ENCODE data around the gene WFDC1.

Gene WFDC1

GRCh38 chr16:84351630-84352029, 57.0 kb downstream of the WFDC1 start:
- TF ChIP-seq, protein P1, sequence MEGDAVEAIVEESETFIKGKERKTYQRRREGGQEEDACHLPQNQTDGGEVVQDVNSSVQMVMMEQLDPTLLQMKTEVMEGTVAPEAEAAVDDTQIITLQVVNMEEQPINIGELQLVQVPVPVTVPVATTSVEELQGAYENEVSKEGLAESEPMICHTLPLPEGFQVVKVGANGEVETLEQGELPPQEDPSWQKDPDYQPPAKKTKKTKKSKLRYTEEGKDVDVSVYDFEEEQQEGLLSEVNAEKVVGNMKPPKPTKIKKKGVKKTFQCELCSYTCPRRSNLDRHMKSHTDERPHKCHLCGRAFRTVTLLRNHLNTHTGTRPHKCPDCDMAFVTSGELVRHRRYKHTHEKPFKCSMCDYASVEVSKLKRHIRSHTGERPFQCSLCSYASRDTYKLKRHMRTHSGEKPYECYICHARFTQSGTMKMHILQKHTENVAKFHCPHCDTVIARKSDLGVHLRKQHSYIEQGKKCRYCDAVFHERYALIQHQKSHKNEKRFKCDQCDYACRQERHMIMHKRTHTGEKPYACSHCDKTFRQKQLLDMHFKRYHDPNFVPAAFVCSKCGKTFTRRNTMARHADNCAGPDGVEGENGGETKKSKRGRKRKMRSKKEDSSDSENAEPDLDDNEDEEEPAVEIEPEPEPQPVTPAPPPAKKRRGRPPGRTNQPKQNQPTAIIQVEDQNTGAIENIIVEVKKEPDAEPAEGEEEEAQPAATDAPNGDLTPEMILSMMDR (IDR thresholded peaks at IDR 0.05; ENCODE audit: low read depth, low read length, missing control alignments) = no peak
- DNase-seq = no peak
- Histone ChIP-seq H3K27me3 (replicated peaks) (peaks cover 11% of the 10 kb centered on the region), H3K36me3 (replicated peaks) (no peaks in the 10 kb centered on the region), H3K4me3 (ENCODE audit: low read depth, low read length) (no peak overlapping the region), H3K27ac (no peak overlapping the region)
- in situ Hi-C loops (cut with HindIII; ENCODE audit: low pct_ligation_motif_present, low sequenced_read_pairs) = no loop called here

DNA sequence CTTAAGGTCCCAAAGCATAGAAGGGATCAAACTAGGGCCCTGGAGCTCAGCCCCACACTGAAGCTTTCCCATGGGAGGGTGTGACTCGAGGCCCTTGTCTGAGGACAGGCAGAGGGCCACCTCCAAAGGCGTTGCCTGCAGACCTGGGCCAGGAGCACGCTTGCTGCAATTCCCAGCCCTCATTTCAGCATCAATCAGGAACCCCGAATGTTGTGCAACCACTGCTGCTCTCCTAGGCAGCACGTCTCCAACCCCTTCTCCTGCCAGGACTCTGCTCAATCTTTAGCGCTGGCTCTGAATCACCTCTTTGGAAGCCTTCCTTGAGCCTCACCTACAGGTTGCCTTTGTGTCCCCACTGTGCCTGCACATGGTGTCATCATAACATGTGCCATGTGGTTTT, 59.6 kb downstream of the WFDC1 start:
- Histone ChIP-seq H3K27me3 (replicated peaks) (peaks cover 15% of the 10 kb centered on the region), H3K36me3 (replicated peaks) (no peaks in the 10 kb centered on the region), H3K4me3 (ENCODE audit: low read depth, low read length) (no peak overlapping the region), H3K27ac (no peak overlapping the region)
- TF ChIP-seq, protein P1 (IDR thresholded peaks at IDR 0.05; ENCODE audit: low read depth, low read length, missing control alignments) = no peak
- in situ Hi-C loops (cut with HindIII; ENCODE audit: low pct_ligation_motif_present, low sequenced_read_pairs) = no loop called here
- no peak for DNase-seq

GRCh38 chr16:84355149-84355548, 60.5 kb downstream of the WFDC1 start:
- no peak overlapping the region for H3K4me3 ChIP-seq (ENCODE audit: low read depth, low read length)
- TF ChIP-seq, protein P1 (IDR thresholded peaks at IDR 0.05; ENCODE audit: low read depth, low read length, missing control alignments) = no peak
- peaks cover 12% of the 10 kb centered on the region for H3K27me3 ChIP-seq (replicated peaks)
- H3K36me3 ChIP-seq (replicated peaks) = no peaks in the 10 kb centered on the region
- DNase-seq = no peak
- H3K27ac ChIP-seq = no peak overlapping the region
- in situ Hi-C loops (cut with HindIII; ENCODE audit: low pct_ligation_motif_present, low sequenced_read_pairs) = no loop called here

- H3K27me3 ChIP-seq (replicated peaks) = peaks cover 12% of the 10 kb centered on the region
- DNase-seq = no peak
- H3K27ac ChIP-seq = no peak overlapping the region
- no peak overlapping the region for H3K4me3 ChIP-seq (ENCODE audit: low read depth, low read length)
- no peaks in the 10 kb centered on the region for H3K36me3 ChIP-seq (replicated peaks)
- TF ChIP-seq, protein P1 (IDR thresholded peaks at IDR 0.05; ENCODE audit: low read depth, low read length, missing control alignments) = no peak
- in situ Hi-C loops (cut with HindIII; ENCODE audit: low pct_ligation_motif_present, low sequenced_read_pairs) = no loop called here
Observed at GRCh38 chr16:84356176-84356575, 61.5 kb downstream of the WFDC1 start.

GRCh38 chr16:84356591-84357116, 62.0 kb downstream of the WFDC1 start:
- H3K27me3 ChIP-seq (replicated peaks) = peaks cover 12% of the 10 kb centered on the region
- H3K27ac ChIP-seq = no peak overlapping the region
- TF ChIP-seq, protein P1 (IDR thresholded peaks at IDR 0.05; ENCODE audit: low read depth, low read length, missing control alignments) = no peak
- DNase-seq = no peak
- in situ Hi-C loops (cut with HindIII; ENCODE audit: low pct_ligation_motif_present, low sequenced_read_pairs) = no loop called here
- H3K36me3 ChIP-seq (replicated peaks) = no peaks in the 10 kb centered on the region
- no peak overlapping the region for H3K4me3 ChIP-seq (ENCODE audit: low read depth, low read length)

DNA sequence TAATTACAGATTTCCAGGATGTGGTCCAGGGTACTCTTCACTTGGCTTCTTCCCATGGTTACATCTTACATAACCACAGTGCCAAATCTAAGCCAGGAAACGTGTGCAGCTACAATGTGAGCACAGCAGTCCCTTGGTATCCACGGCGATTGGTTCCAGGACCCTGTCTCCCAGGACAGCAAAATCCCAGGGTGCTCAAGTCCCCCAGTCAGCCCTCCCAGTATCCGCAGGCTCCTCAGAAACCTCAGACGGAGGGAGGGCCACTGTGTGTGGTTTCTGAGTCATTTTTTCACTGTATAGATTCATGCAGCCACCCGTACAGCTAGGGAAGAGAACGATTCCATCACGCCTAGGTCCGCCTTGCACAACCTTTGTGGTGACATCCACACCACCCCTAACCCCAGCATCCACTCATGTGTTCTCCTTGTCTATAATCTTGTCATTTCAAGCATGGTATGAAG, 62.5 kb downstream of the WFDC1 start:
- peak; percentile 56 for DNase-seq
- Histone ChIP-seq H3K36me3 (replicated peaks) (no peaks in the 10 kb centered on the region), H3K4me3 (ENCODE audit: low read depth, low read length) (no peak overlapping the region), H3K27ac (no peak overlapping the region), H3K27me3 (replicated peaks) (peaks cover 12% of the 10 kb centered on the region)
- TF ChIP-seq, protein P1 (IDR thresholded peaks at IDR 0.05; ENCODE audit: low read depth, low read length, missing control alignments) = no peak
- in situ Hi-C loops (cut with HindIII; ENCODE audit: low pct_ligation_motif_present, low sequenced_read_pairs) = no loop called here

All from brain microvascular endothelial cell (primary cell).